Measurements from ENCODE around the gene MFSD2A.
"Not testable (repeated sequence)": the region's sequence is repeated elsewhere in the genome, so short reads cannot be mapped to it uniquely, and the experiment has no call there.

Gene MFSD2A

DNA sequence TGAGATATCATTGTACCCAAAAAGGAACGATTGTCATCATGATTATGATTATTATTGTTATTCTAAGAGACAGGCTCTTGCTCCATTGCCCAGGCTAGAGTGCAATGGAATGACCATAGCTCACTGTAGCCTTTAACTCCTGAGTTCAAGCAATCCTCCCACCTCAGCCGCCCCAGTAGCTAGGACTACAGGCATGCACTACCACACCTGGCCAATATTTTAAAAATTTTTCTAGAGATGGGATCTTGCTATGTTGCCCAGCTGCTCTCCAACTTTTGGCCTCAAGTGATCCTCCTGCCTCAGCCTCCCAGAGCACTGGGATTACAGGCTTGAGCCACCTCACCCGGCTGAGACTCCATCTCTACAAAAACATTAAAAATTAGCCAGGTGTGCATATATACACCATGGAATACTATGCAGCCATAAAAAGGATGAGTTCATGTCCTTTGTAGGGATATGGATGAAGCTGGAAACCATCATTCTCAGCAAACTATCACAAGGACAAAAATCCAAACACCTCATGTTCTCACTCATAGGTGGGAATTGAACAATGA lies 52.6 kb downstream of the MFSD2A start:
- not testable (repeated sequence) for DNase-seq

DNA sequence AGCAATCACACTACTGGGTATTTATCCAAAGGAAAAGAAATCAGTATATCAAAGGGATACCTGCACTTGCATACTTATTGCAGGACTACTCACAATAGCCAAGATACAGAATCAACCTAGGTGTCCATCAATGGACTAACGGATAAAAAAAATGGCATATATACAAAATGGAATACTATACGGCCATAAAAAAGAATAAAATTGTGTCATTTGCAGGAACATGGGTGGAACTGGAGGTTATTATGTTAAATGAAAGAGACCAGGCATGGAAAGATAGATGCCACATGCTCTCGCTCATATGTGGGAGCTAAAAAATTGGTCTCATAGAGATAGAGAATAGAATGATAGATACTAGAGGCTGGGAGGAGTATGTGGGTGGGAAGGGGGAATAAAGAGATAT lies 56.3 kb downstream of the MFSD2A start:
- DNase-seq: no peak

DNA sequence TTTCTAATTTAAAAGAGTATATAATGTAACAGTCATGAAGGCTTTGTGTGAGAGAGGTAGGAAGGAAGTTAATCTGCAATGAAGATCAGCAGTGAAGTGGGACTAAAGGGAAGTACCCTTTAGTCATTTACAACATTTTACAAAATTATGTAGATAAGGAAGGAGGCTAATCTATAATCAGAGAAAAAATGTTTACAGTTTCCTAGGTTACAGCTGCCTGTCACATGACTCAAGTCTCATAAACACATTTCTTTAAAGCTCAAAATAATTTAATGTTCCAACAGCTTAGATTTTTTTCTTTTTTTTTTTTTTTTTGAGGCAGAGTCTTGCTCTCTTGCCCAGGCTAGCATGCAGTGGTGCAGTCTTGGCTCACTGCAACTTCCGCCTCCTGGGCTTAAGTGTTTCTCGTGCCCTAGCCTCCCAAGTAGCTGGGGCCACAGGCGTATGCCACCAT lies 59.3 kb downstream of the MFSD2A start:
- no peak for DNase-seq

DNA sequence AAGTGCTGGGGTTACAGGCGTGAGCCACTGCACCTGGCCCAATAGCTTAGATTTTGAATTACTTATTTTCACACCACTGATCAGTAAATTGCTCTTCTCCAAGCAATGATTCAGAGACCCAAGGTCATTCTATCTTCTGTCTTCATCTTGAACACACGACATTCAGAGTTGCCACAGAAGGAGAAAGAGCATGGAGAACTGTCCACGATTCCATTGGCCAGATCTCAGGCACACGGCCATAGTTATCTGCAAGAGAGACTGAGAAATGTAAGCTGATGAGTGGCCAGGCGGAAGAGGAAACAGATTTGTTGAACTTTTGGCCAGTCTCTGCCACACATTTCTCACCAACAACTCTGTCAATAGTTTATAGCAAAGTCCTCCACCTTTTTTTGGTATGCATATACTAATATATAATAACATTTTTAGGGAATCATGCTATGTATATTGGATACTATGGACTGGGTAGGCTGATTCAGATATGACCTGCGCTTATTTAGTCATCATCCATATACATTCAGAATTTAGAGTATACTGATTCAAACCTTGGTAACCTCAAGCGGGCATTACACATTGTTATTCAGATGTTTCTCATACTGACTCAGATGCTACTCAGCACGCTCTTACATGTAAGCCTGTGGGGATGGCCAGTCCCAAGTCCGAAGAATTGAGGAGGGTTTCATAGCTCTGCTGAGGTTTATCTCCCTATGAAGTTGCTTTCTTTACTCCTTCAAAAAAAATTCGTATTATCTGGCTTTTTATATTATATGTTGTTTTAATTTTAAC lies 60.1 kb downstream of the MFSD2A start:
- DNase-seq: no peak

DNA sequence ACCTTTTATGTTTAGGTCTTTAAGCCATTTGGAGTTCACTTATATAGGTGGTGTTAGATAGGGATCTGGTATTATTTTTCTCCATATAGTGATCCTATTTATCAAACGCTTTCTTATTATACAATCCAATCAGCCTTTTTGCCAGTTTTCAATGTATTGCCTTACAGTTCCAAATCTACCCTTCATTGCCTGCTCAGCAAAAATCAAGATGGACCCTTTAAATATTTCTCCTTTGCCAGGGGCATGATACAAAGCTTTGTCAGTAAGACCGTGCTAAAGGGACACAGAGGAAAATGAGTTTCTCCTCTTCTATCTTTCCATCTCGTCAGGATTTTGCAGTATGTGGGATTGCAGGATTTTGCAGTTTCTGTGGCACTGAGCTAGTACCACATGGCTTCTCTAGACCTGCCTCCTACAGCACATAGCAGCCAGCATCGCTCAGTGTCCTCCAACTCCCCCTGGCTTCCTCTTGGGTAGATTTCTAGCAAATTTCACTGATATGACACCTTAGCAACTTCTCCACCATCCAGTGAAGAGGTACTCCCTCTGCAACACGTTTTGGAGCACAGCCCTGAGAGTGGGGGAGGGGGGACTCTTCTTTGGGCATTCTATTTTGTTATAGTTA lies 63.1 kb downstream of the MFSD2A start:
- no peak for DNase-seq
